LoVo (cell line): ENCODE results near the gene PUM2.

Experiments
- DNase-seq: peaks from one replicate; pipeline ENCODE4 v3.0.0-alpha.2; 2016; ENCODE audit warnings: low spot score

Gene PUM2

GRCh38 chr2:20339012-20339411, 11.6 kb downstream of the PUM2 start:
- no peak for DNase-seq

GRCh38 chr2:20334605-20335203, 15.9 kb downstream of the PUM2 start:
- no peak for DNase-seq

GRCh38 chr2:20333738-20334137, 16.9 kb downstream of the PUM2 start:
- no peak for DNase-seq

GRCh38 chr2:20330192-20330591, 20.5 kb downstream of the PUM2 start:
- no peak for DNase-seq

GRCh38 chr2:20327370-20327769, 23.3 kb downstream of the PUM2 start:
- DNase-seq: no peak

- peak; percentile 42 for DNase-seq
Measured at GRCh38 chr2:20326163-20326780, 24.4 kb downstream of the PUM2 start.

GRCh38 chr2:20322527-20323300, 27.9 kb downstream of the PUM2 start:
- DNase-seq: no peak

GRCh38 chr2:20317690-20318089, 33.0 kb downstream of the PUM2 start:
- DNase-seq: no peak

- DNase-seq: no peak
Measured at GRCh38 chr2:20317197-20317596, 33.4 kb downstream of the PUM2 start.

GRCh38 chr2:20314562-20315501, 35.8 kb downstream of the PUM2 start:
- DNase-seq: no peak

- no peak for DNase-seq
Measured at GRCh38 chr2:20313659-20314058, 37.0 kb downstream of the PUM2 start.

- DNase-seq: no peak
Measured at GRCh38 chr2:20309001-20309400, 41.6 kb downstream of the PUM2 start.

GRCh38 chr2:20307311-20307710, 43.3 kb downstream of the PUM2 start:
- DNase-seq: no peak

- no peak for DNase-seq
Measured at GRCh38 chr2:20304411-20304810, 46.2 kb downstream of the PUM2 start.

GRCh38 chr2:20303966-20304365, 46.7 kb downstream of the PUM2 start:
- no peak for DNase-seq

GRCh38 chr2:20302019-20302418, 48.6 kb downstream of the PUM2 start:
- no peak for DNase-seq

GRCh38 chr2:20300656-20301055, 50.0 kb downstream of the PUM2 start:
- no peak for DNase-seq

GRCh38 chr2:20299113-20299512, 51.5 kb downstream of the PUM2 start:
- no peak for DNase-seq

GRCh38 chr2:20294231-20294630, 56.4 kb downstream of the PUM2 start:
- DNase-seq: no peak

- DNase-seq: no peak
Measured at GRCh38 chr2:20292984-20293383, 57.7 kb downstream of the PUM2 start.

- DNase-seq: no peak
Measured at GRCh38 chr2:20291846-20292408, 58.7 kb downstream of the PUM2 start.

- DNase-seq: peak; percentile 69
Measured at GRCh38 chr2:20291106-20291564, 59.5 kb downstream of the PUM2 start.
